Fibroblast of skin of back (primary cell): Measurements from ENCODE around the gene ERGIC2.
"Not testable (repeated sequence)": the region's sequence is repeated elsewhere in the genome, so short reads cannot be mapped to it uniquely, and the experiment has no call there.

Experiments used
- DNase-seq: peaks from one replicate; pipeline ENCODE4 v3.0.0-alpha.2; 2013

The ERGIC2 gene

DNA sequence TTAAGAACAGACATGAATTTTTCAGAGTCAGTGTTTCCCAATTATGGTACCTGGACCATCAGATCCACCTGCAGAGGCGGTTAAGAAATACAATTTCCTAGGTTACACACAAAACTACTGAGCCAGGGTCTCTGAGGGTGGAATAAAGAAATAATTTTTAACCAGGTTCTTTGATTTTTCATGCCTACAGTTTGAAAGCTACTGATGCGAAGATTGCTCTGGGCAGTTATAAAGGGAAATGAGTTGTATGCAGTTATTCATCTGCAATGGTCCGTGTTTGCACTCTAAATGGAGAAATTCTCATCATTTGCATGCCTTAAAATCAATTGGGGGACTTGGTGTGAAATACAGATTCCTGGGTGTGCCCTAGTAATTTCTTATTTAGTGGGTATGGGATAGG, 89.7 kb downstream of the ERGIC2 start:
- DNase-seq = no peak

DNA sequence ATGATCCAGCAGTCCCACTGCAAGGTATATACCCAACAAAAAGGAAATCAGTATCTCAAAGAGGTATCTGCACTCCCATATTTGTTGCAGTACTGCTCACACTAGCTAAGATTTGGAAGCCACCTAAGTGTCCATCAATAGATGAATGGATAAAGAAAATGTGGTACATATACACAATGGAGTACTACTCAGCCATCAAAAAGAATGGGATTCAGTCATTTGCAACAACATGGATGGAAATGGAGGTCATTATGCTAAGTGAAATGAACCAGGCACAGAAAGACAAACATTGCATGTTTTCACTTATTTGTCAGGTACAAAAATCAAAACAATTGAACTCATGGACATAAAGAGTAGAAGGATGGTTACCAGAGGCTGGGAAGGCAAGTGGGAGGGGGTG, 90.5 kb downstream of the ERGIC2 start:
- DNase-seq = not testable (repeated sequence)

- no peak for DNase-seq
Observed at GRCh38 chr12:29288031-29288430, 92.9 kb downstream of the ERGIC2 start.

GRCh38 chr12:29287622-29288021, 93.3 kb downstream of the ERGIC2 start:
- DNase-seq = no peak
